ENCODE data around the gene BORA. TPM values are rescaled to one million over a fixed set of nuclear protein-coding genes. Genes with fewer than 3 reads are reported as not detected.
"Not testable (repeated sequence)": the region's sequence is repeated elsewhere in the genome, so short reads cannot be mapped to it uniquely, and the experiment has no call there.

BORA gene
- 15.8 and 18.9 TPM in 2 replicates for total RNA-seq (2014; rRNA removed; shearing (Covaris generic))
- 9.6 and 12.9 TPM in 2 replicates for polyA plus RNA-seq (2015; cell fraction: cytosol; rRNA removed)
- polyA plus RNA-seq (2015; cell fraction: nucleus; rRNA removed) = 23.8 and 25.0 TPM in 2 replicates

DNA sequence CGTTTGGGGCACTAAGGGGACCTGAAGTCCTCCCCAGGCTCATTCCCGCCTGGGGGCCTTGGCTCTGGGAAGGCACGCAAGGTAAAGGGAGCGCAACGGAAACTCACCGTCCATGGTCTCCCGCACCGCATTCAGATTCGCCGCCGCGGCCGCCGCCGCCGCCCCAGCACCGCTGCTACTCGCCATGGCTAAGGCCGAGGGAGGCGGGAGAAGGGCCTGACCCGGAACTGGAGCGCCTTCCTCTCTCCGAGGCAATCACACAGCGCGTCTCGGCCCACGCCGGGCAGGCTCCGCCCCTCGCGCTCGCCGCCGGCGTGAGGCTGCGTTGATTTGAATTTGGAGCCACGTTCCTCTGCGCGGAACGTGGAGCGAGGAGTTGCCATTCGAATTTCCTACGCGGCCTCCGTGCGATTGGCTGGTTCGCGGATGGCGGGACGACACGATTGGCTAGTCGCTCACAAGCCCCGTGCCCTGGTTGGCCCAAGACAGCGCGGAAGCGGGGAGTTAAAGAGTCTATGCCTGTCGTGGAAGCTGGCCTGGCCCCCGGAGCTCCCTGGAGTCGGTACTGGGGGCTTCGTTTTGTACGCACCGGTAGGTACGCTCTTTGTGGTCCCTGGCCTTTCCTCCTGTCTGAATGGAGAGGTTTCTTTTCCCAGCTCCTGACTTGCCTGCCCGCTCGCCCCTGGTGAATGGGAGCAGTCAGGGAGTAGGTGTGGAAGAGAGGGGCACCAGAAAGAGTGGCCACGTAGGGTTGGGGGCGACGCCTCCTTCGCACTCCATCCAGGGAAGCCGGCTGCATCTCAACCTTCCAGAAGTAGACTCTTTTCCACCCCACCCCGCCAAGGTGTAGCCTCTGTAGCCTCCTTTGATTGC is at the start of gene BORA, which contains the start of gene MZT1:
BORA (plus strand) TSS at position 507 of the 873 bp plus-strand sequence. CDS start 1,018 bp downstream, outside the sequence.
MZT1 (minus strand) TSS at position 213 of the 873 bp plus-strand sequence; CDS start at position 186, 27 bp downstream.
- in situ Hi-C loops (cut with HindIII; ENCODE audit: low pct_unique_long_range_greater_than_20kb, low sequenced_read_pairs) = no loop called here
- peak; percentile 98 for DNase-seq (ENCODE audit: low read depth, low spot score)

GRCh38 chr13:72678312-72678711 is 49.4 kb upstream of the BORA start:
- in situ Hi-C loops (cut with HindIII; ENCODE audit: low pct_unique_long_range_greater_than_20kb, low sequenced_read_pairs) = no loop called here

GRCh38 chr13:72680353-72680752 is 47.4 kb upstream of the BORA start:
- in situ Hi-C loops (cut with HindIII; ENCODE audit: low pct_unique_long_range_greater_than_20kb, low sequenced_read_pairs) = no loop called here
- no peak for DNase-seq (ENCODE audit: low read depth, low spot score)

More at GRCh38 chr13:72678312-72678711, 49.4 kb upstream of the BORA start:
- DNase-seq (ENCODE audit: low read depth, low spot score) = no peak

DNA sequence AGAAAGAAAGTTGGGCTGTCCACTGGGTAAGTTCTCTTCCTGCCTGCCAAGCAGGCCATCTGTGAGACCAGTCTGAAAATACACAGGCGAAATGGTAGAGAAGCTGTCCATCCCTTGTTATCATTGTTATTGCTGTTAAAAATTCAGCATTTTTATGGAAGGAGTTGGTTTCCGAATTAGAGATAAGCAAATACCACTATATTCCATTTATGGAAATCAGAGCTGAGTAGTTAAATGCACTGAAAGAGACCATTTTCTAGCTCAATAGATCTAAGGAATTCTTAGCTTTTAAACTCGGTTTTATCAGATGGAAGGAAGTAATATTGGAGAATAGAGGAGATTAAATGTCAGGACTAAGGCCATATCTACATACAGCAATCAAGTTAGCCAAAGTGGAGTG is 41.0 kb upstream of the BORA start:
- in situ Hi-C loops (cut with HindIII; ENCODE audit: low pct_unique_long_range_greater_than_20kb, low sequenced_read_pairs) = no loop called here
- DNase-seq (ENCODE audit: low read depth, low spot score) = no peak

- in situ Hi-C loops (cut with HindIII; ENCODE audit: low pct_unique_long_range_greater_than_20kb, low sequenced_read_pairs) = no loop called here
- no peak for DNase-seq (ENCODE audit: low read depth, low spot score)
Observed at GRCh38 chr13:72689181-72689696, 38.5 kb upstream of the BORA start.

DNA sequence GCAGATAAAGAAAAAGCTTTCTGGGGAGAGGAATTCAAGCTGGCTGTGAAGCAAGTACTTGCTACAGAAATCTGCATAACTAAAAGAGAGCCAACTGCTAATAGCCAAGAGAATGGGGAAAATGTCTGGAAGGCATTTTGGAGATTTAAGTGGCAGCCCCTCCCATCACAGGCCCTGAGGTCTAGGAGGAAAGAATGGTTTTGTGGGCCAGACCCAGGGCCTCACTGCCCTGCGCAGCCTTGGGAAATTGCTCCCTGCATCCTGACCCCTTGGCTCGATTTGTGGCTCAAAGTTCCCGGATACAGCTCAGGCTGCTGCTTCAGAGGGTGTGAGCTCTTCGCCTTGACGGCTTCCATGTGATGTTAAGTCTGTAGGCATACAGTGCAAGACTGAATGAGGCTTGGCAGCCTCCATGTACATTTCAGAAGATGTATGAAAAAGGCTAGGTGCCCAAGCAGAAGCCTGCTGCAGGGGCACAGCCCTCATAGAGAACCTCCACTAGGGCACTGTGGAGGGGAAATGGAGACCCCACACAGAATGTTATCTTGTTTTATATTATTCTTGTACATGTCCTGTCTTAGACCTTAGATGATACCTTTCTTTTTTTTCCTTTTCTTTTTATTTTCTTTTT is 34.7 kb upstream of the BORA start:
- in situ Hi-C loops (cut with HindIII; ENCODE audit: low pct_unique_long_range_greater_than_20kb, low sequenced_read_pairs) = no loop called here
- no peak for DNase-seq (ENCODE audit: low read depth, low spot score)

DNA sequence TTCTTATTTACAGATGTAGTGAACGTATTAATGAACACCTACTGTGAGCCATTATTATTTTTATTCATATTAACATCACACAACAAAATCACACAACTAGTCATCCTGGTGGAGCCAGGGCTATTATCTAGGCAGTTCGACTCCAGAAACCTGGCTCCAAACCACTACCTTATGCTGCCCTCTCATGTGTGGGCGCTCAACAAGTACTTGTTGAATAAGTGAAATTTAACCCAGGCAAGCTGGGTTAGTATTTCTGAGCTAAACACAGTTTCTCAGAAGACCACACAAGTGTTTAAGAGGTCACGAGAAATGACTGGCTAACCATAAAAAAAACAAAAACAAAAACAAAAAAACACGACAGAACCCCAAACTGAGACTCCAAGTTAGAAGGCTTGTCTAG is 33.9 kb upstream of the BORA start:
- DNase-seq (ENCODE audit: low read depth, low spot score) = no peak
- in situ Hi-C loops (cut with HindIII; ENCODE audit: low pct_unique_long_range_greater_than_20kb, low sequenced_read_pairs) = no loop called here

DNA sequence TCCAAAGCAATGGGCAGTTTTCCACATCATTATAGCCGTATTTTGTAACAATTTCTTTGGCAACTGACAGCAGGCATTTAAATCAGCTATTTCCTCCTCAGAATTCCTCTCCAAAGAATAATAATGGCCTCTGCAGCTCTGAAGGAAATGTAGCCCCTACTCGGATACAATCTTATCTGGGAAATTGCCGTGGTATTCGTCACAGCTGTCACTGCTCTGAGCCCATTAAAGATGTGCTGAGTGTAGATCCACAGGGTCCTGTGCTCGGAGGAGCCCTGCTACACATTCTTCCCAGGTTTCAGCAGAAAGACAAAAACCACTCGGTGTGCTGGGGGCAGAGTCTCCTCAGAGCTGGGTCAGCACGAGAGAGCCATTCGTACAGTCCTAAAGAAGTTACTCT is 33.4 kb upstream of the BORA start:
- no peak for DNase-seq (ENCODE audit: low read depth, low spot score)
- in situ Hi-C loops (cut with HindIII; ENCODE audit: low pct_unique_long_range_greater_than_20kb, low sequenced_read_pairs) = no loop called here

GRCh38 chr13:72696579-72696978 is 31.1 kb upstream of the BORA start:
- in situ Hi-C loops (cut with HindIII; ENCODE audit: low pct_unique_long_range_greater_than_20kb, low sequenced_read_pairs) = no loop called here
- DNase-seq (ENCODE audit: low read depth, low spot score) = peak; percentile 47

- in situ Hi-C loops (cut with HindIII; ENCODE audit: low pct_unique_long_range_greater_than_20kb, low sequenced_read_pairs) = no loop called here
- DNase-seq (ENCODE audit: low read depth, low spot score) = no peak
Observed at GRCh38 chr13:72698164-72698563, 29.6 kb upstream of the BORA start.

GRCh38 chr13:72700509-72700908 is 27.2 kb upstream of the BORA start:
- in situ Hi-C loops (cut with HindIII; ENCODE audit: low pct_unique_long_range_greater_than_20kb, low sequenced_read_pairs) = no loop called here
- no peak for DNase-seq (ENCODE audit: low read depth, low spot score)

GRCh38 chr13:72716776-72717175 is 10.9 kb upstream of the BORA start:
- in situ Hi-C loops (cut with HindIII; ENCODE audit: low pct_unique_long_range_greater_than_20kb, low sequenced_read_pairs) = no loop called here
- no peak for DNase-seq (ENCODE audit: low read depth, low spot score)

DNA sequence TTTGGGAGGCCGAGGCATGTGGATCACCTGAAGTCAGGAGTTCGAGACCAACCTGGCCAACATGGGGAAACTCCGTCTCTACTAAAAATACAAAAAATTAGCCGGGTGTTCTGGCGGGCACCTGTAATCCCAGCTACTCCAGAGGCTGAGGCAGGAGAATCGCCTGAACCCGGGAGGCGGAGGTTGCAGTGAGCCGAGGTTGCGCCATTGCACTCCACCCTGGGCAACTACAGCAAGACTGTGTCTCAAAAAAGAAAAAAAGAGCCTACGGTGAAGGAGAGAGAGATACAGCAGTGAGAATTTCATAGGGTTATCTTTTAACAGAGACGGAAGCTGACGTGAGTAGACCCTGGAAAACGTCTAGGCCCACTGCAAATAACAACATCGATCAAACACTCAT is 1.5 kb upstream of the BORA start:
- DNase-seq (ENCODE audit: low read depth, low spot score); in situ Hi-C loops (cut with HindIII; ENCODE audit: low pct_unique_long_range_greater_than_20kb, low sequenced_read_pairs): not testable (repeated sequence)

DNA sequence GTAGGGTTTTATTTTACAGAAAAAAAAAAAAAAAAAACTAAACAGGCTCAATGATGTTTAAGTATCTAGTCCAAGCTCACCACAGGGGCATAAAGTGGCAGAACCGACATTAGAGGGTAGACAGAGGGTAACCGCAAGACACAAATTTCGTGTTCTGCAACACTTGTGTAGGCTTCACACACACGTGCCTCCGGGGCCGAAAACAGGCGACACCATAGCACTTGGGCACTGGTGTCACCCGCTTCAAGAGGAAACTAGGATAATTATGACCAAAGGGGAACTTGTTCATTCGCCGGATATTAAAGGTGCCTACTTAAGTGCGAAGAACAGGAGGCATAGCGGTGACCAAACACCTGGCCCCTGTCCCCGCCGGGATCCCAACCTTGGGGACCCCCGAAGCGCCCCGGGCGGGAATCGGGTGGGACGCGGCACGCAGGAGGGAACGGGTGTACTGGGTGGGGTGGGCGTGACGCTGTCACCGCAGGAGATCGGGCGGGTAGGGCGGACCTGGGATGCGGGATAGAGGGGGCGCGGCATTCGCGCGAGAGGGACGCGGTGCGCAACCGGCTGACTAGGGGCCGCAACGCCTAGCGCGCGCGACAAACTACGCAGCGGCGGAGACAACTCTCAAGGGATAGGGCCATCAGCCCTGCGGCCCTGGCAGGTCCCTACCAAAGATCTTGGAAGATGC is 852 bp upstream of the BORA start:
- in situ Hi-C loops (cut with HindIII; ENCODE audit: low pct_unique_long_range_greater_than_20kb, low sequenced_read_pairs) = no loop called here
- DNase-seq (ENCODE audit: low read depth, low spot score) = peak; percentile 28

GRCh38 chr13:72728290-72728605 is 525 bp downstream of the BORA start:
- DNase-seq (ENCODE audit: low read depth, low spot score) = no peak
- in situ Hi-C loops (cut with HindIII; ENCODE audit: low pct_unique_long_range_greater_than_20kb, low sequenced_read_pairs) = no loop called here

- in situ Hi-C loops (cut with HindIII; ENCODE audit: low pct_unique_long_range_greater_than_20kb, low sequenced_read_pairs) = no loop called here
- DNase-seq (ENCODE audit: low read depth, low spot score) = no peak
Observed at GRCh38 chr13:72737033-72737432, 9.3 kb downstream of the BORA start.

DNA sequence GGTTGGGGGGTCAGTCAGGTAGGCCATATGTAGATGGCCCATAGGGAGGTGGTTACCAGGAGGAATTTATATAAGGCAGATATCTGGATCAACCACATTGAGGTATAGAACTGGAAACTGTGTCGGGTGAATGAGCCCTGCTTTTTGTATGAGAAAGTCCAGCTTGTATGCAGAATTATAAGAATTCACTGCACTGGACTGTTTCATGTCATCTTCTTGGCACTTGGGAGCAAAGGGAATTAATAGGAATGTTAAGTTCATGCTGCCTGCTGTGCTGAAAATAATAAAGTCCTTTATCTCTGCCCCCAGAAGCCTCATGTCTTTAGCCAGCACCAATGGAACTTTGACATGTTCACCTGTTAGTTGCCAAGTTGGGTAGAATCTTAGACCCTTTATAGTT is 12.3 kb downstream of the BORA start:
- DNase-seq (ENCODE audit: low read depth, low spot score) = no peak
- in situ Hi-C loops (cut with HindIII; ENCODE audit: low pct_unique_long_range_greater_than_20kb, low sequenced_read_pairs) = no loop called here

DNA sequence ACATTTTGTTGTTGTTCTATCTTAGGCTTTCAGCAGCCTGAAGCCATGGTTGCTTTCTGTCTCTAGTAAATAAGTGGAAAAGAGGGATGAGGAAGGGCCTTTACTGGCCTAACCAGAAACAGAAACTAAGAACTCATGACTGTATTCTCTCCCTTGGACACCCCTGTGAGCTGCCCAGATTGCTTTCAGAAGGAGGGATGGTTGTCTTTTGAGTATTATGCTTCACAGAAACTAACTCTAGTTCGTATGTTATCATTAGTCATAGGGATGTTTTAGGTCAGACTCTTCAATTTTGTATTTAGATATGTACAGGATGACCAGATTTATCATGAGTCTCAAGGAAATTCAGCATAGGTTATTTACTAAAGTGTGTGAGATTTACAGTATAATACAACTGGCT is 17.5 kb downstream of the BORA start:
- in situ Hi-C loops (cut with HindIII; ENCODE audit: low pct_unique_long_range_greater_than_20kb, low sequenced_read_pairs) = no loop called here
- DNase-seq (ENCODE audit: low read depth, low spot score) = no peak

Data from SK-MEL-5 (cell line).